Fibroblast of skin of right quadriceps (primary cell): ENCODE data around the gene PRKCSH.
"Not testable (repeated sequence)": the region's sequence is repeated elsewhere in the genome, so short reads cannot be mapped to it uniquely, and the experiment has no call there.

Experiments
- DNase-seq: peaks from one replicate; pipeline ENCODE4 v3.0.0-alpha.2; 2013

The PRKCSH gene

GRCh38 chr19:11435057-11435832, at the start of gene PRKCSH, which contains the start of gene ODAD3:
Gene PRKCSH, plus strand, starts transcription at chr19:11435635. Its CDS starts 483 bp downstream, at chr19:11436118.
Gene ODAD3, minus strand, starts transcription at chr19:11435121. Its CDS starts 105 bp downstream, at chr19:11435016.
- peak; percentile 100 for DNase-seq

- DNase-seq = no peak
These were observed 48.0 kb upstream of the PRKCSH start for GRCh38 chr19:11387162-11388034.

GRCh38 chr19:11390359-11390758, 45.1 kb upstream of the PRKCSH start:
- no peak for DNase-seq

GRCh38 chr19:11390933-11391680, 44.3 kb upstream of the PRKCSH start:
- no peak for DNase-seq

GRCh38 chr19:11397089-11397610, 38.3 kb upstream of the PRKCSH start:
- no peak for DNase-seq

- no peak for DNase-seq
These were observed 35.8 kb upstream of the PRKCSH start for GRCh38 chr19:11399667-11400066.

GRCh38 chr19:11400798-11401197, 34.6 kb upstream of the PRKCSH start:
- no peak for DNase-seq

- DNase-seq = no peak
These were observed 33.5 kb upstream of the PRKCSH start for GRCh38 chr19:11401808-11402543.

- no peak for DNase-seq
These were observed 30.7 kb upstream of the PRKCSH start for GRCh38 chr19:11404588-11405222.

GRCh38 chr19:11405846-11406643, 29.4 kb upstream of the PRKCSH start:
- no peak for DNase-seq

GRCh38 chr19:11406703-11407236, 28.7 kb upstream of the PRKCSH start:
- not testable (repeated sequence) for DNase-seq

GRCh38 chr19:11408591-11408990, 26.8 kb upstream of the PRKCSH start:
- no peak for DNase-seq

- DNase-seq = peak; percentile 41
These were observed 24.8 kb upstream of the PRKCSH start for GRCh38 chr19:11410682-11411081.

- DNase-seq = no peak
These were observed 20.9 kb upstream of the PRKCSH start for GRCh38 chr19:11414544-11414943.

GRCh38 chr19:11416346-11417052, 18.9 kb upstream of the PRKCSH start:
- no peak for DNase-seq

- DNase-seq = no peak
These were observed 17.3 kb upstream of the PRKCSH start for GRCh38 chr19:11418094-11418548.

- no peak for DNase-seq
These were observed 16.6 kb upstream of the PRKCSH start, which contains the start of gene RGL3 for GRCh38 chr19:11418549-11419506. Gene RGL3, minus strand, starts transcription at chr19:11419314. Its CDS starts 36 bp downstream, at chr19:11419278.
